ENCODE results near the gene SLC4A7. TPM values are rescaled to one million over a fixed set of nuclear protein-coding genes. Genes with fewer than 3 reads are reported as not detected.
A peak's percentile ranks its signal among the peaks of the same experiment; 100 is the strongest.

The SLC4A7 gene
- polyA plus RNA-seq, 4 donors: 20.2 to 24.2 (median 22.2) TPM

DNA sequence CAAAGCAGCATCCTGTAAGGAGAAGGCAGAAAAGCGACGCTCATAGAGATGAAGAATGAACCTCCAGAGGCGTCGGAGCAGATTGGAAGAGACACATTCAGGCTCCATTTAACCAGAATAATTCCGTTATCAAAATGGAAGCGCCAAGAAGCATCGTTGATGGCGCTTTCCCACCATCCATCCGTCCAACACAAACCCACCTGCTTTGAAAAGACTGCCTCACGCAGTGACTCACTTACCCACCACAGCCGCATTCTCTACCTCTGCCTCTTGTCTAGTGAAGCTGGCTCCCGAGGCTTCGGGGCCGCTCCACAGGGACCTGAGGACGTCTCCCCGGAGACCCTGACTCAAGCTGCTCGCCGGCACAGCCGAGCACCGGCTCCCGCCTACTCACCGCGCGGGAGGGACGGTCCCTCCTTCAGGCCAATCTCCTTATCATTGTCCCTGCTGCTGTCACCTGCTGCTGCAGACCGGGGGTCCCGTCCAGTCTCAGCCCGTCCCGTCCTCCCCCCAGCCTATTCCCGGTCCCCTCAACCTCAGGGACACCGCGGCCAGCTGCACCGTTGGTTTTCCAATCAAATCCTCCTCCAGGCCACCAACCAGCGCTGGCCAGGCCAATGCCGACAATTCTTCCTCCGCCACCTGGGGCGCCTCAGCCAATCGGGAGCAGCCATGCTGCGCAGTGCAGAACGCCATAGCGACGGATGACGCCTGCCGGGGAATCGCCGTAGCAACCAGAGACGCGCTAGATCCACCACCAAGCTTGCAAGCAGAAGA, 115.2 kb downstream of the SLC4A7 start, which contains the start of gene NEK10:
TSS of gene NEK10 (minus strand) at position 553 of the 777 bp plus-strand sequence. CDS start 16,501 bp downstream, outside the sequence.
- peak; percentile 77 to 86 (median 84) for DNase-seq (ENCODE audit: low read depth in 4 of 4, low spot score in 3 of 4)

DNA sequence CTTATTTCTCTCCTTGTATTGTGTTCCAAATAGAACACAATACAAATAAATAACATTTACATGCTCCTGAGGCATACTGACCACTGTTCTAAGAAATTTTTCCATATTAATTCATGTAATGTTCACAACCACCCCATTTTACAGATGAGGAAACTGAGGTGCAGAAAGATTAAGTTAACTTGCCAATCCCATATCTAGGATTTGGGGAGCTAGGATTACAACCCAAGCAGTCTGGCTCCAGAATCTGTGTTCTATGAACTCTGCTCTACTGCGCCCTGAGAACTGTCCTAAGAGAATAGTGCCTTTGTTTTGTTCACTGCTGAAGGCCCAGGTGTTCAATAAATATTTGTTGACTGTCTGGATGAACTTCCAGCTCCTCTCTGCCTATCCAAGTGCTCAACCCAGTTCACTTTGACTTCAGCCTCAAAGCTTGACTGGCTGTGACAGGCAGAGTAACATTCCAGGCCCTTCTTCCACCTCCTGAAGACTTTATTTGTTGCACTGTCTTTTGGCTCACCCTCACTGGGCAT, 118.1 kb downstream of the SLC4A7 start:
- no peak for DNase-seq (ENCODE audit: low read depth in 4 of 4, low spot score in 3 of 4)

DNA sequence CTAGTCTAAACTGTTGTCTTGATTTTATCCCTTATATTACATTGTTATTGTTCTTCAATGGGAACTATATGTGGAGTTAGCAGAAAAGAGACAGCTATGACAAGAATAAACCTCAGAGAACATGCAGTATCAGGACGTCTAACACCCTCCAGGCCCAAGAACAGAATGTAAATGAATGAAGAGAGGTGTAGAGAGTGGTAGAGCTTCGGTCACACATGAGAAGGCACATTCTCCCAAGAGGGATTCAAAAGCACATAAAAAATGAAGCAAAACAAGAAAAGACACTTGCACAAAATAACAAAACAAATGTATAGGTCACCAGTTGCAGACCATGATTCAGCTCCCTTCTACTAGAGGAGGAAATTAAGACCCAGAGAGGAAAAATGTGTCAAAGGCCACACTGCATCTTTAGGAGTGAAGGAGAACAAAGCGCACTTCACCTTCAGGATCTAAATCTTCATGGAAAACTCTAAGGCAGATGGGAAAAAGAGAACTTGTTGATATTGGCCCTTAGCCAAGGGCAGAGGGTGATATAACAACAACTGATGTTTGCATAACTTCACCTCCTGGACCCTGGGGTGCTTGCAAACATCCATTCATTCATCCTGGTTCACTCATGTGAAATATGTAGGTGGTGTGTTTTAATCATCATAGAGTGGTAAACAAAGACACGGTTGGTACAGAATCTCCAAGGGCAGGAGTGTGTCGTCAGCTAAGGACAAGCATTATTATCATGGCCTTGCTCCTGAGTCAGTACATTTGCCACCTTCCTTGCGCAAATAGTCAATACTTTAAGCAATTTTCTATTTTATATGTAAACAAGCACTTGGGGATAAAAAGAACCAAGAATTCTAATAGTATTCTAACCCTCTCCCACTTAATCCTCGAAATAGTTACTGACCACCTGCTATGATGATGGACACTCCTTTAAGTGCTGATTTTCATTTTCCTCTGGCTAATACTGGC, 123.8 kb downstream of the SLC4A7 start:
- peak in 3 of 4 donors; percentile 32 to 53 (median 35) for DNase-seq (ENCODE audit: low read depth in 4 of 4, low spot score in 3 of 4)

- DNase-seq (ENCODE audit: low read depth in 4 of 4, low spot score in 3 of 4): no peak
These were observed 125.8 kb downstream of the SLC4A7 start for GRCh38 chr3:27358372-27358771.

DNA sequence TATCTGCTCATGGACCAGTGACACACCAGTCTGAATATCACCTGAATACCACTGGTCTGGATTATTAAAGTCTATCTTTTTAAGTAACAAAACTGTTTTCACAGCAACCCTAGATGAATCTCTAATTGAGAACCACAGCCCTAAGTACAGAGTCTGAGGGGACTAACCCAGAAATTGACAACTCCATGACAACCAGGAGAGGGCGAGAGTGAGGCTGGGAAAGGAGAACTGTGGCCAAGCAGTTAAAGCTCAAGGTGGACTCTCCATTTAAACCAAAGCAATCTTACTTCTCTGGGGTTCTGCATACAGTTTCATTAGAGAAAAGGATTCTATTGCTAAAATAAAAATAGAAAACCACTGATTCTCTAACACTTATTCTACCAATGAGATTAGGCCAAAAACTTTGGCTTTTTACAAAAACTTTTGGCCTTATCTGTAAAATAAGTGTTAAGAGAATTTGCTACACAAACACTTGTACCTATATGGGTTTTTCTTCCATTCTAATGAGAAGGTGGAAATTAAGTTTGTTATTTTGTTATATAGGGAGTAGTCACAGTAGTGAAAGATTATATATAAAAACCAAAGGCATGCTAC, 126.4 kb downstream of the SLC4A7 start:
- peak in 2 of 4 donors; percentile 16 to 35 for DNase-seq (ENCODE audit: low read depth in 4 of 4, low spot score in 3 of 4)

GRCh38 chr3:27356976-27357375, 127.2 kb downstream of the SLC4A7 start:
- no peak for DNase-seq (ENCODE audit: low read depth in 4 of 4, low spot score in 3 of 4)

DNA sequence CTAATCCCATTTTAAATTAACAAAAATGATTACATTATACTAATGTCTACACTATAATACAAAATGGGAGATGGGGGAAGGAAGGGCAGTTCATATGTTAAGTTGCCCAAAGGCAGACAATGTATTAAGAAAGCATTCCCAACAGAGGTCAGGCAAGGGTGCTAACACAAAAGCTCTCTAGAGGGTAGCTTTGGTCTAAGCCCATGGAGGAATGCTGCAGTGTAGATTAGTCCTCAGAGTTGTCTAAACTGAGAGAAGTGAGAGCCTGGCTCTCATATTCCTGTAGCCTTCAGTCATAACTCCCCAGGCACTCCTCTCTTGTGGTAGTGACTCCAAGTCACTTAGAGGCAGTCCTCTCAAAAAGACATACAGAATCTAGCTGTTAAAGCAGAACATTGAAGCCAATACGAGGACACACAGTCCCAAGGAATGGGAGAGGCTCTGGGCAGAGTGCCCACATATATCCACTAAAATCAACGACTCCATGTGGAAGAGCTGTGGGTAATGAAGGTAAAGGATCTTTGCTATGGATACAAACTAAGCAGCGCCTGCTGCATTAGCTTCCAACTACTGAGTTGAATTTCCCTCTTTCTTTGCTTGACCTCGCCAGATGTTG, 129.5 kb downstream of the SLC4A7 start:
- no peak for DNase-seq (ENCODE audit: low read depth in 4 of 4, low spot score in 3 of 4)

- DNase-seq (ENCODE audit: low read depth in 4 of 4, low spot score in 3 of 4): no peak
These were observed 130.0 kb downstream of the SLC4A7 start for GRCh38 chr3:27354161-27354560.

GRCh38 chr3:27353221-27353620, 131.0 kb downstream of the SLC4A7 start:
- DNase-seq (ENCODE audit: low read depth in 4 of 4, low spot score in 3 of 4): no peak

DNA sequence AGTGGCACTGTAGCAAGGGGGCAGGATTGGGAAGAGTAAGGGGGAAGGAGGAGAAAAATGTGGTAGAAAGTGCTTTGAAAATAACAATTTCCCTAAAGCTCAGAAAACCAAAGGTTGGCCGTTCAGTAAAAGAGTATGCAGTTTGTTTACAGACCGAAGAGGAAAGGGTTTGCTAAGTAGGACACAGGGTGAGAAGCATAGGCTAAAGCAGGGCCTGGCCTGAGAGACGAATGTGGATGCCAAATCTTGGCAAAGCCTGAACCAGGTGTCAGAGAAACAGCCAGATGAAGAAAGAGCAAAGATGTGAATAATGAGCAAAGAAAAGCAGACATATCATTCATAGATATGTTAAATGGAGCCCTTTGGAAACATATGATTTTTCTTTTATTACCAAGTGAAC, 132.1 kb downstream of the SLC4A7 start:
- no peak for DNase-seq (ENCODE audit: low read depth in 4 of 4, low spot score in 3 of 4)

GRCh38 chr3:27349832-27350231, 134.4 kb downstream of the SLC4A7 start:
- DNase-seq (ENCODE audit: low read depth in 4 of 4, low spot score in 3 of 4): no peak

DNA sequence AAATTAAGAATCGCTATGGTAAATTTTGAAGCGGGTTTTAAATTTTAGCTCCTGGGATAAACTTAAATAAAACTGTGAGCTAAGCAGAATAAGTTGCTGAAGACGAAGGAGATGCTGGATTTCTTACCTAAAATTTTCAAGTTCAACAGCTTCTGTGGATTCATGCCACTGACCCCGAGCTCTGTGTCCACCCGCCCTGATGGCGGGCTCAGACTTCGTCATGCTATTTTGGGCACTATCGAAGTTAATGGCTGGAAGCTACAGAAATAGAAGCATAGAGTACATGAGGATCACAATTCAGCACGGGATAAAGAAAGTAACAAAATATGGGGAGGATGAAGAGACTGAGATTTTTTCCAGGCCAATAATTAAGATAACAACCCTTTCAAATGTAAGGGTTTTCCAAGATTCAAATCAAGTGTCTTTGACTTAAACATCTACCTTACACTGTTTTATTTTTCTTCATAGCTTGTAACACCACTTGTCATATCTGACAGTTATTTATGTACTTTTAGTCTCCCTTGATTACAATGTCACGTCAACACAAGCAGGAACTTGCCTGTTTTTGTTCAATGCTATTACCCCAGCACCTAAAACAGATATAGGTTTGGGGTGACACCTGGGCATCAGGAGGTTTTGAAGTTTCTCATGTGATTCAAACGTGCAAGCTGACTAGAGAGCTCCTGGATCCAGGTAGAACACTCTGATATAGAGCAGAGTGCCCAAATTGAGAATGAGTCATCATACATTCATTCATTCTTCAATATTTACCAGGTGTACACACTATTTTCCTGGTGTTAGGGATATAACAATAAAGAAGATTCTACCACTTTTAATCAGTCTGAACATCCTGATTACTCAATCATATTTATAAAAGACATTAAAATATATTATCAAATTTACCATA, 138.0 kb downstream of the SLC4A7 start:
- no peak for DNase-seq (ENCODE audit: low read depth in 4 of 4, low spot score in 3 of 4)

- DNase-seq (ENCODE audit: low read depth in 4 of 4, low spot score in 3 of 4): no peak
These were observed 138.7 kb downstream of the SLC4A7 start for GRCh38 chr3:27345493-27345892.

DNA sequence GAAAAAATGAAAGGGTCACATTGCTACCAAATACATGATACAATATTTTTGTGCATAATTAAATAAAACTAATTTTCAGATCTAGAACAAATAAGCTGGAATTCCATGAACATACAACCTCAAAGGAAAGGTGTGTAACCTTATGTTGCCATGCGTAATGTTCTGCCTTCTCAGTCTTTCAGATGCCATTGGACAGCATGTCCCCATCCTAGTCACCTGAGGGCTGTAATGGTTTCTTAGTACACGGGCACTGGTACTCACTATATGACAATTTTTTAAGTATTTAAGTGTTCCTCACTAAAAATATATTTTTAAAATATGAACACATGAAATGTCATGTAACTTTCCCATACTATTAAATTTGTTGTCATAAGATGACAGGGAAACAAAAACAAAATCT, 139.1 kb downstream of the SLC4A7 start:
- DNase-seq (ENCODE audit: low read depth in 4 of 4, low spot score in 3 of 4): no peak

GRCh38 chr3:27344192-27344591, 140.0 kb downstream of the SLC4A7 start:
- DNase-seq (ENCODE audit: low read depth in 4 of 4, low spot score in 3 of 4): no peak

DNA sequence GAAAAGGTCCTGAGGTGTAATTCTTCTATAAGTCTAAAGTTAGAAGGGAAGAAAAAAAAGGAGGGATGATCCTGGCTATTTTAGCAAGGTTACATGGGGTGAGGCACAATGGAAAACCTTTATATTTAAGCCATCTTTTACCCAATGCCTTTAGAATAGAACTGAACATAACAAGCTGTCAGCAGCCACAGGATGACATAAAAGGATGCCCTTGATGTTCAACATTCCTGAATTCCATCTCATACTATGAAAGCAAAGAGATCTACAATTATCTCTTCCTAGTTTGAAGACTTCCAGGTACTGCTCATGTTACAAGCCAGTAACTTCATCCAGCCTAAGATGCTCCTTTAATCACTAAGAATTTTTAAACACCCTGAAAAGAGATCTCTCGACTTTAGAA, 141.9 kb downstream of the SLC4A7 start:
- DNase-seq (ENCODE audit: low read depth in 4 of 4, low spot score in 3 of 4): no peak

DNA sequence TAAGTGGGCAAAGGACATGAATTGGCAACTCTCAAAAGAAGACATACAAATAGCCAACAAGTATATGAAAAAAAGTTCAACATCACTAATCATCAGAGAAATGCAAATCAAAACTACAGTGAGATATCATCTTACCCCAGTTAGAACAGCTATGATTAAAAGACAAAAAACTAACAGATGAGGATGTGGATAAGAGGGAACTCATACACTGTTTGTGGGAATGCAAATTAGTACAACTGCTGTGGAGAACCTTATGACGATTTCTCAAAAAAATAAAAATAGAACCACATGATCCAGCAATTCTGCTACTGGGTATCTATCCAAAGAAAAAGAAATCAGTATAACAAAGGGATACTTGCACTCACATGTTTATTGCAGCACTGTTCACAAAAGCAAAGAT, 143.7 kb downstream of the SLC4A7 start:
- DNase-seq (ENCODE audit: low read depth in 4 of 4, low spot score in 3 of 4): no peak

- no peak for DNase-seq (ENCODE audit: low read depth in 4 of 4, low spot score in 3 of 4)
These were observed 148.6 kb downstream of the SLC4A7 start for GRCh38 chr3:27335571-27335970.

DNA sequence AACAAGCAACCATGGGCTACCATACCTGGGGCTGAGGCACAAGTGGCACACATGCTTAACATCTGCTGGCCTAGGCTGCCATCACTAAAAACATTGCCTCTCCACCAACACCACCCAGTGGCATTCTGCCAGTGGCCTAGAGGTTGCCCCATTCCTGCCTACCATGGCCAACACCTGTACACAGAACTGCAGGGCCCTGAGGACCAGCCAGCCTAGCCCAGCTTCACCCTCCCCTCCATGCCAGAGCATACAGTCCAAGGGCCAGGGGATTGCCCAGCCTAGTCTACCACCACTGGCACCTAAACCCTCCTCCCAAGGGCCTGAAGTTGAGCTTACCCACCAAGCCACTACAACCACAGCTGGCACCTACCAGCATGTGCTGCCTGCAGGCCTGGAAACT, 150.3 kb downstream of the SLC4A7 start:
- no peak for DNase-seq (ENCODE audit: low read depth in 4 of 4, low spot score in 3 of 4)

All from right renal pelvis (tissue), 4 donors.